Erythroblast (primary cell): ENCODE data around the gene CA6.

Source experiments
- GATA1 ChIP-seq: IDR thresholded peaks from 2 replicates; pipeline ENCODE4 v1.6.1; 2011; ENCODE audit warnings: low read depth, mild to moderate bottlenecking, control low read depth, low read length, moderate library complexity
- POLR2A ChIP-seq: IDR thresholded peaks from 2 replicates; pipeline ENCODE4 v1.6.1; 2011; ENCODE audit warnings: mild to moderate bottlenecking, low read length

GRCh38 chr1:8945568-8945967, at the start of gene CA6:
- TF ChIP-seq POLR2A = no peak
- no peak for TF ChIP-seq GATA1
